Right lobe of liver (tissue), 6 donors: ENCODE results near the gene TNFRSF25. TPM values are rescaled to one million over a fixed set of nuclear protein-coding genes. Genes with fewer than 3 reads are reported as not detected.

Source experiments
- ATAC-seq, 4 donors: fragments of 200-7000 bp; cut with Tn5 transposase; one replicate each; pipeline ENCODE4 v1.9.1; 2020; ENCODE audit warnings: mild to moderate bottlenecking in 4 of 4, moderate library complexity in 4 of 4
- DNase-seq, 3 donors: peaks; one replicate each; pipeline ENCODE4 v3.0.0-alpha.2; 2020
- H3K27ac ChIP-seq, 3 donors: fragments of 200-600 bp; one replicate each; pipeline ENCODE4 v1.8.0; 2022
- H3K27me3 ChIP-seq, 2 donors: fragments of 200-600 bp; one replicate each; pipeline ENCODE4 v1.8.0; 2022
- H3K36me3 ChIP-seq, 4 donors: fragments of 200-600 bp; sonication (generic) in 1 of 4; one replicate each; pipeline versions ENCODE4 v1.5.1 to v1.8.0; 2017 to 2022; ENCODE audit warnings: control low read depth in 1 of 4
- H3K4me1 ChIP-seq, 4 donors: fragments of 200-600 bp; sonication (generic) in 1 of 4; one replicate each; pipeline versions ENCODE4 v1.5.1 to v1.8.0; 2017 to 2022; ENCODE audit warnings: control low read depth in 1 of 4
- H3K4me3 ChIP-seq, 3 donors: fragments of 200-600 bp; one replicate each; pipeline ENCODE4 v1.8.0; 2022
- H3K9me3 ChIP-seq, 4 donors: fragments of 200-600 bp; sonication (generic) in 1 of 4; one replicate each; pipeline versions ENCODE4 v1.5.1 to v1.8.0; 2017 to 2022; ENCODE audit warnings: control low read depth in 1 of 4
- POLR2A ChIP-seq: fragments of 450-650 bp; IDR thresholded peaks from one replicate; pipeline ENCODE4 v1.6.1; 2017; ENCODE audit warnings: antibody characterized with exemption, mild to moderate bottlenecking
- WGBS: methylation state at CpG from one replicate; pipeline ENCODE4 v1.1.6; 2018; ENCODE audit warnings: low coverage, low lambda C conversion rate; ENCODE audit not compliant: insufficient coverage; ENCODE audit errors: missing lambda C conversion rate; 5-methylcytosine and 5-hydroxymethylcytosine counted together
- intact Hi-C, 2 donors: fragments of 100-400 bp; cut with DNase I; formaldehyde crosslinking; loops; one replicate each; pipeline versions ENCODE4 v1.11.2 to v1.14.1; 2022
- total RNA-seq, 6 experiments: library from RNA; depleted of rRNA in 2 of 6; stranded (reverse); fragments of >200 nt in 2 of 6; fragmentation: NEBNext Ultra II Directional in 3 of 6; extraction: Animal tissue kit (Norgen Biotek cat#: 25700) in 3 of 6; gene quantifications; one replicate each; pipeline versions ENCODE4 v1.1.0 to v1.2.4, GENCODE V29; 2016 to 2023
- TF ChIP-seq, protein P1 (sequence below), 4 donors: fragments of 200-600 bp in 3 of 4; fragments of 450-650 bp in 1 of 4; IDR thresholded peaks; one replicate each; pipeline versions ENCODE4 v1.5.1 to v1.8.0; 2016 to 2022; ENCODE audit warnings: antibody characterized with exemption in 4 of 4, mild to moderate bottlenecking in 2 of 4
- donor health status: DM: no; HTN: yes; CAD: no.
- donor health status: DM: no; HTN: no; CAD: no.
- donor health status: DM: no; HTN: no; CAD: no.
- donor health status: DM: no; HTN: yes; CAD: no.
- donor health status: DM: no; HTN: yes; CAD: no.

TNFRSF25 gene
- total RNA-seq, 6 experiments from 2014 or later: 1.1 to 3.2 (median 2.1) TPM

DNA sequence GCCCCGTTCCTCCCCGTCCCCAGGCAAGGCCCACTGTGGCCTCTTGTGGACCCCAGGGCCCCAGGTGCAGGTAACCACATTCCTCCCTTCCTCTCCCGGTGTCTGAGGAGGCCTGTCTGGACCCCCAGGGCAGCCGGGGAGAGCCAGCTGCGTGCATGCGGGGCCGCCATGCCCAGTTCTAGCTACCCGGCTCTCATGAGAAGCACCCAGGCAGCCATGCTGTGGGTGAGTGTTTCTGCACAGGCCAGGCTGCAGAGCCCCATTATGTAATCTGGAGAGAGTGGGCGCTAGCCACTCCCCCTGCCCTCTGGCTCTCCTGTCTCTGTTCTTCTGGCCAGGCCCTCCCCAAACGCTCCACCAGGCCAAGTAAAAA, 43.9 kb upstream of the TNFRSF25 start:
- TF ChIP-seq, protein P1, sequence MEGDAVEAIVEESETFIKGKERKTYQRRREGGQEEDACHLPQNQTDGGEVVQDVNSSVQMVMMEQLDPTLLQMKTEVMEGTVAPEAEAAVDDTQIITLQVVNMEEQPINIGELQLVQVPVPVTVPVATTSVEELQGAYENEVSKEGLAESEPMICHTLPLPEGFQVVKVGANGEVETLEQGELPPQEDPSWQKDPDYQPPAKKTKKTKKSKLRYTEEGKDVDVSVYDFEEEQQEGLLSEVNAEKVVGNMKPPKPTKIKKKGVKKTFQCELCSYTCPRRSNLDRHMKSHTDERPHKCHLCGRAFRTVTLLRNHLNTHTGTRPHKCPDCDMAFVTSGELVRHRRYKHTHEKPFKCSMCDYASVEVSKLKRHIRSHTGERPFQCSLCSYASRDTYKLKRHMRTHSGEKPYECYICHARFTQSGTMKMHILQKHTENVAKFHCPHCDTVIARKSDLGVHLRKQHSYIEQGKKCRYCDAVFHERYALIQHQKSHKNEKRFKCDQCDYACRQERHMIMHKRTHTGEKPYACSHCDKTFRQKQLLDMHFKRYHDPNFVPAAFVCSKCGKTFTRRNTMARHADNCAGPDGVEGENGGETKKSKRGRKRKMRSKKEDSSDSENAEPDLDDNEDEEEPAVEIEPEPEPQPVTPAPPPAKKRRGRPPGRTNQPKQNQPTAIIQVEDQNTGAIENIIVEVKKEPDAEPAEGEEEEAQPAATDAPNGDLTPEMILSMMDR (IDR thresholded peaks at IDR 0.05): no peak
- TF ChIP-seq POLR2A: no peak
- ATAC-seq (peak in 3 of 4 donors; percentile 20 to 58 (median 44)), DNase-seq (no peak)
- no peak overlapping the region for H3K4me3 ChIP-seq
- H3K4me1 ChIP-seq: no peaks in the 10 kb centered on the region
- no peaks in the 10 kb centered on the region for H3K27me3 ChIP-seq
- no peaks in the 10 kb centered on the region for H3K9me3 ChIP-seq
- 75% methylated on average over 2 of the region's 10 CpGs for whole genome bisulfite sequencing
- no peaks in the 10 kb centered on the region for H3K36me3 ChIP-seq
- H3K27ac ChIP-seq: no peak overlapping the region
- intact Hi-C loops: no loop called here

GRCh38 chr1:6509220-6509918, 43.4 kb upstream of the TNFRSF25 start:
- Histone ChIP-seq H3K36me3 (no peaks in the 10 kb centered on the region), H3K4me1 (no peaks in the 10 kb centered on the region), H3K27me3 (no peaks in the 10 kb centered on the region), H3K27ac (no peak overlapping the region), H3K9me3 (no peaks in the 10 kb centered on the region), H3K4me3 (no peak overlapping the region)
- 80% methylated on average over 1 of the region's 20 CpGs for WGBS
- ATAC-seq: peak in 1 of 4 donors; percentile 26
- intact Hi-C loops: no loop called here
- DNase-seq: peak in 1 of 3 donors; percentile 33
- TF ChIP-seq, protein P1 (IDR thresholded peaks at IDR 0.05): no peak
- TF ChIP-seq POLR2A: no peak

DNA sequence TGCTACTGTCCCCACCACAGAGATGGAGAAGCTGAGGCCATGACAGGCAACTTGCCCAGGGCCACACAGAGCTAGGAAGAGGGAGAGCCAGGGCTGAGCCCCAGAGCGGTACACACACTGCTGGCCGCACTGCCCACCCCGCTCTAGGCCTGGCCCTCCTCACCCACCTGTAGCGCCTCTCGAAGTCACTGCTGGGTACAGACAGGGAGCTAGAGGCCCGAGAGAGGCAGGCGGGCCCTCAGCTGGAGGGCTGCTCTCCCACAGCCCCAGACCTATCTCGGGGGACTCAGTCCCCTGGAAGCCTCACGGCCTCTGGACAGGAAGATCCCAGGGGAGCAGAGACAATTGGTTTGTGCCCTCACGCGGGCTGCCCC, 42.8 kb upstream of the TNFRSF25 start:
- no peaks in the 10 kb centered on the region for H3K36me3 ChIP-seq
- no CpG with 5 or more reads among the region's 11 CpGs for WGBS
- peak in 1 of 3 donors; percentile 39 for DNase-seq
- H3K4me3 ChIP-seq: no peak overlapping the region
- H3K9me3 ChIP-seq: no peaks in the 10 kb centered on the region
- ATAC-seq: no peak
- H3K27me3 ChIP-seq: no peaks in the 10 kb centered on the region
- no peaks in the 10 kb centered on the region for H3K4me1 ChIP-seq
- intact Hi-C loops: no loop called here
- TF ChIP-seq, protein P1 (IDR thresholded peaks at IDR 0.05): no peak
- no peak overlapping the region for H3K27ac ChIP-seq

GRCh38 chr1:6508154-6508815, 42.3 kb upstream of the TNFRSF25 start:
- H3K9me3 ChIP-seq: no peaks in the 10 kb centered on the region
- TF ChIP-seq, protein P1 (IDR thresholded peaks at IDR 0.05): no peak
- TF ChIP-seq POLR2A: no peak
- H3K27ac ChIP-seq: no peak overlapping the region
- no peak for ATAC-seq
- WGBS: 97% methylated on average over 5 of the region's 18 CpGs
- intact Hi-C loops: no loop called here
- no peaks in the 10 kb centered on the region for H3K27me3 ChIP-seq
- no peak for DNase-seq
- no peaks in the 10 kb centered on the region for H3K36me3 ChIP-seq
- H3K4me1 ChIP-seq: no peaks in the 10 kb centered on the region
- H3K4me3 ChIP-seq: no peak overlapping the region
